LoVo (cell line): ENCODE results near the gene SUFU.

ENCODE experiments used
- DNase-seq: peaks from one replicate; pipeline ENCODE4 v3.0.0-alpha.2; 2016; ENCODE audit warnings: low spot score

SUFU gene

GRCh38 chr10:102674566-102674965 is 170.8 kb downstream of the SUFU start:
- DNase-seq = no peak

GRCh38 chr10:102675011-102675665 is 171.4 kb downstream of the SUFU start:
- no peak for DNase-seq

DNA sequence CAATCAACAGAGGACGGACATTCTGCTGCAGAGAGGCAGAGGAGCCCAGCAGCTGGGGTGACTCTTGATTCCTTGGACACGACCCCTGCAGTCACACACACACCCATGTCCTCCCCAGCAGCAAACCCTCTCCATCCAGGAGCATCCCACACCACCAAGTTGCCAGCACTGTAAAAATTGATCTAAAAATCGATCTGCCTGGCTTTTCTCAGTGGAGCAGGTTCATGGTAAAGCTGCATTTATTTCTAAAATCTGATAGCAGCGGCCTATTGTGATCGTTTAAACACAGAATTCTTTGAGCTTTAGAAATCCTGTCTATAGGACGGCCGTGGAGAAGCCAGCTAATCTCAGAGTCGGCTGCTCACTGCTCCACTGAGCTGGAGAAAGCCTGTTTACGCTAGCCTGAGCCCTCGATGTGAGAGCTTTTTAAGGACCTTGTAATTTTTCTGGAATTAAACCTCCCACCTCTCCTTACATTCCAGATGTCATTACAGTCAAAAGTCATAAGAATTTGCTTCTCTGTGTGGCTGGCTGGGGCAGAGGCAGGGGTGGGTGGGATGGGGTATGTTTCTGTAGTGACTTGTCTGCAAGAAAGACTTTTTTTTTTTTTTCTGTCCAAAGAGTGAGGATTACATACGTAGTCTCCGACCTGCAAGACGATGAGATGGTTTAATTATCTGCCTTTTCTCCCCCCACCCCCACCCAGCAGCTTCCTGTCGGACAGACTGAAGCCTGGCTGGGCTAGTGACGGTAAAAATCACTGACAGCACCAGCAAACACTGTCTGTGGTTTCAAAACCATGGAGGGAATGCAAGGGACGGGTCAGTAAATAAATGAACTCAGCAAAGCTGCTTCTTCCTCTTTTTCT is 172.1 kb downstream of the SUFU start:
- no peak for DNase-seq

GRCh38 chr10:102676534-102677315 is 173.0 kb downstream of the SUFU start:
- no peak for DNase-seq

DNA sequence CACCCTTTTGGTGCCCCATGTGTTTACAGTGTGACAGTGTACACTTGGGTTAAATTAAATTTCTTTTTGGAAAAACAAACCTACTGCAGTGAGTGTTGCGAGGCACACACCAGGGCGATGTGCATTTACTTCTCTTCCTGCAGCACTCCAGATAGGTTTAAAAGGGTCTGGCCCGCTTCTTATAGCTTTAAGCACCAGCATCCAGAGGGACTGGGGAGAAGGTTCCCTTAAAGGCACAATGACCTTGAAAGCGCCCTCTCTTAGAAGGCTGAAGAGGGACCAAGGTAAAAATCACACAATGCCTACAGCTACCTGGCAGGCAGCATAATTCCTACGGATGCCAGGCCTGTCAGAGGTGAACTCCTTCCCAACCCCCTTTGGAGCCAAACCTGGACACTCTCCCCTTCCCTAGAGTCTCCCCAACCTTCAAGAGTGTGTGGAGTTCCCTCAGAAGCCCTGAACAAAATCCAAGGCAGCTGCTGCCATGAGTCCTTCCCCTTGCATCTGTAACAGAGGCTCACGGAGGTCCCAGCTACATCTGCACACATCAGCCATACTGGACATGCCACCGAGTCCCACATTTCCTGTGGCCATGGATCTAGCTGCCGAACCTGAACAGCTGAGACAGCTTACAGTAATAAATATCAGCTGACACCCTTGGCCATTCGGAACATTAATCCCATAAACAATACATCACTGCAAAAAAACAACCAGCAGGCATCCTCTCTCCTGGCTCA is 173.7 kb downstream of the SUFU start:
- no peak for DNase-seq

- DNase-seq = no peak
Measured at GRCh38 chr10:102678068-102678400, 174.3 kb downstream of the SUFU start.

DNA sequence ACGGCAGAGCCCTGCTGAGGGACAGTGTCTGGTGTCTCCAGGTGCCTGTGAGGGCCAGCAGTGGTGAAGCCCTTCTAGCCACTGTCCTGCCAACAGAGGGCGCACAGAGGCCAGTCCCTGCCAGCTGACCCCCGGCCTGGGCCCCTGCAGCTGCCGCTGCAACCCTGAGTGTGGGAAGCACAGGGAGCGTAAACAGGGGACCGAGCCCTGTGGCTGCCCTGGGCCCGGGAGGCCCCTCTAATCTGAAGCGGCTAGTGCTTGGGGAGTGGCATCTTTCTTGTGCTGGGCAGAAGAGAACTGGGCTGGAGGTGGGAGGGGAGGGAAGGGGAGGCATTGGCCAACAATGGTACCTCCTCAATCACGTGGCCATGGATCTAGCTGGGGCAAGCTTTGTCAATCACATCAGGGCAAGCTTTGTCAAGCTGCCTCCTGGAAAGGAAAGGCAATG is 175.1 kb downstream of the SUFU start:
- DNase-seq = peak; percentile 26

DNA sequence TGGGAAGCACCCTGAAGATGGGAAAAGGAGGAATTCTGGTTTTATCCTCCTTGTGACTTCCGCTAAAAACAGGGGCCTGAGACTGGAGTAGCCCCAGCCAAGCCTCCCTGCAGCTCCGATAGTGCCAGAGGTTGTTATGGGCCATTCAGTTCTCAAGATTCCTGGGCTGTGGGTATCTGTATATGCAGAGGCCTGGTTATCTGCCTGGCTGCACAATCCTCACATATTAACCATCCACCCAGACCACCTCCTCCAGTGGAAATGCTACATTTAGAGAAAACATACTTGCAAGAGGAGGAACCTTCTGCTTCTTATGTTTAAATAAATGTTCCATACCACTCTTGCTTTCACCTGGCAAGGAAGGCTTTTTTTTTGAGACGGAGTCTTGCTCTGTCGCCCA is 175.8 kb downstream of the SUFU start:
- DNase-seq = no peak

DNA sequence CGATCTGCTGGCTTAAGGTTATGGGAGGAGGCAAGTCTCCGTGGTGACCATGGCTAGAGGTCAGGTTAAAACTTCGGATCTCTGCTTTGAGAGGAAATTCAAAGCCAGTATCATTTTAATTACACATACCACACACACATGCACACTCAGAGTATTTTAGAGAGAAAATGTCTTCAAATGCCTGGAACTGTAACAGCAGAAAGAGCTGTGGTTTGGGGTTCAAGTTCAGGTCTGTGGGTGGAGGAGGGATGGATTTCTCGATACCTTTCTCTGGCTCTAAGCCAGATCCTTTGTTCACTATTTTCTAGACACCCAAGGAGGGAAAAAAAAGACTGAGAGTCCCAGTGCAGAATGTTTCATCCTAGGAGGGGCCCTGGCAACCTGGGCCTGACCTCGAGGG is 177.9 kb downstream of the SUFU start:
- no peak for DNase-seq

- DNase-seq = no peak
Measured at GRCh38 chr10:102682416-102682815, 178.6 kb downstream of the SUFU start.

- DNase-seq = no peak
Measured at GRCh38 chr10:102682981-102683380, 179.2 kb downstream of the SUFU start.
